Right lobe of liver (tissue), 5 donors: ENCODE data around the gene CEP250. TPM values are rescaled to one million over a fixed set of nuclear protein-coding genes. Genes with fewer than 3 reads are reported as not detected.

ENCODE experiments used
- microRNA counts: library from miRNA; unstranded; fragments of <30 nt; microRNA quantifications from one replicate; lab custom pipeline; 2016
- microRNA-seq, 2 donors: library from miRNA; unstranded; fragments of <30 nt; microRNA quantifications; one replicate each; pipeline ENCODE4, GENCODE V29; 2019 to 2020
- small RNA-seq, 2 experiments: library from RNA; depleted of rRNA; stranded (forward); fragments of <200 nt; gene quantifications; one replicate each; pipeline ENCODE3, GENCODE V24; 2016
- total RNA-seq, 6 experiments: library from RNA; depleted of rRNA in 2 of 6; stranded (reverse); fragments of >200 nt in 2 of 6; fragmentation: NEBNext Ultra II Directional in 3 of 6; extraction: Animal tissue kit (Norgen Biotek cat#: 25700) in 3 of 6; gene quantifications; one replicate each; pipeline versions ENCODE4 v1.1.0 to v1.2.4, GENCODE V29; 2016 to 2023
- donor health status: DM: no; HTN: no; CAD: no.
- donor health status: DM: no; HTN: no; CAD: no.
- donor health status: DM: no; HTN: yes; CAD: no.
- donor health status: DM: no; HTN: yes; CAD: no.

Gene CEP250
- total RNA-seq, 6 experiments from 2014 or later, result 5.9 to 11.2 (median 9.0) TPM

MicroRNAs encoded within 50 kb of the gene (microRNA counts, 767-probe panel; counts per million panel counts)
- microRNA hsa-miR-1289 (lab: Ali Mortazavi, UCI), result 237 counts per million

Small RNA genes lying within 50 kb of the gene (microRNA-seq; reads per million reads assigned to microRNA genes)
- gene MIR1289-1, result 0 reads per million in 2 donors

Small RNA genes lying within 50 kb of the gene (small RNA-seq; reads per million reads assigned to genes)
- 0 to 0.19 reads per million in 2 experiments for gene MIR1289-1

Other genes starting within 250 kb of the CEP250 start
- 1 to 10 TPM in 2 of 6 experiments, under 1 TPM in 4; 0.27 to 1.5 (median 0.84) TPM for gene MMP24, start 228.9 kb upstream of the CEP250 start, total RNA-seq
- gene MMP24OS, start 177.5 kb upstream of the CEP250 start, total RNA-seq, result 10 to 100 TPM; 13.3 to 40.7 (median 23.5) TPM
- gene EIF6, start 170.8 kb upstream of the CEP250 start, total RNA-seq, result 100 to 1,000 TPM in 2 of 6 experiments, 10 to 100 TPM in 4; 73.6 to 131 (median 83.3) TPM
- not detected for gene FAM83C, start 163.2 kb upstream of the CEP250 start, total RNA-seq
- gene UQCC1, start 43.6 kb upstream of the CEP250 start, total RNA-seq, result 10 to 100 TPM; 22.7 to 41.2 (median 35.0) TPM
- not detected for gene GDF5, start 17.4 kb upstream of the CEP250 start, total RNA-seq
- not detected for gene C20orf173, start 74.1 kb downstream of the CEP250 start, total RNA-seq
- gene ERGIC3, start 86.5 kb downstream of the CEP250 start, total RNA-seq, result 100 to 1,000 TPM in 4 of 6 experiments, 10 to 100 TPM in 2; 82.7 to 129 (median 112) TPM
- 10 to 100 TPM in 1 of 6 experiments, 1 to 10 TPM in 5; 1.7 to 13.8 (median 3.6) TPM for gene SPAG4, start 160.2 kb downstream of the CEP250 start, total RNA-seq
- 10 to 100 TPM; 35.5 to 72.0 (median 53.3) TPM for gene CPNE1, start 209.3 kb downstream of the CEP250 start, total RNA-seq
- gene RBM12, start 209.3 kb downstream of the CEP250 start, total RNA-seq, result 10 to 100 TPM; 13.3 to 32.8 (median 21.0) TPM
- gene NFS1, start 243.8 kb downstream of the CEP250 start, total RNA-seq, result 10 to 100 TPM; 30.9 to 63.7 (median 44.3) TPM
- gene ROMO1, start 243.8 kb downstream of the CEP250 start, total RNA-seq, result 100 to 1,000 TPM in 2 of 6 experiments, 10 to 100 TPM in 4; 70.4 to 209 (median 84.8) TPM